ENCODE measurements around the gene IGLON5. TPM values are rescaled to one million over a fixed set of nuclear protein-coding genes. Genes with fewer than 3 reads are reported as not detected.

The IGLON5 gene
- total RNA-seq, 4 donors from 2014 or later = not detected

DNA sequence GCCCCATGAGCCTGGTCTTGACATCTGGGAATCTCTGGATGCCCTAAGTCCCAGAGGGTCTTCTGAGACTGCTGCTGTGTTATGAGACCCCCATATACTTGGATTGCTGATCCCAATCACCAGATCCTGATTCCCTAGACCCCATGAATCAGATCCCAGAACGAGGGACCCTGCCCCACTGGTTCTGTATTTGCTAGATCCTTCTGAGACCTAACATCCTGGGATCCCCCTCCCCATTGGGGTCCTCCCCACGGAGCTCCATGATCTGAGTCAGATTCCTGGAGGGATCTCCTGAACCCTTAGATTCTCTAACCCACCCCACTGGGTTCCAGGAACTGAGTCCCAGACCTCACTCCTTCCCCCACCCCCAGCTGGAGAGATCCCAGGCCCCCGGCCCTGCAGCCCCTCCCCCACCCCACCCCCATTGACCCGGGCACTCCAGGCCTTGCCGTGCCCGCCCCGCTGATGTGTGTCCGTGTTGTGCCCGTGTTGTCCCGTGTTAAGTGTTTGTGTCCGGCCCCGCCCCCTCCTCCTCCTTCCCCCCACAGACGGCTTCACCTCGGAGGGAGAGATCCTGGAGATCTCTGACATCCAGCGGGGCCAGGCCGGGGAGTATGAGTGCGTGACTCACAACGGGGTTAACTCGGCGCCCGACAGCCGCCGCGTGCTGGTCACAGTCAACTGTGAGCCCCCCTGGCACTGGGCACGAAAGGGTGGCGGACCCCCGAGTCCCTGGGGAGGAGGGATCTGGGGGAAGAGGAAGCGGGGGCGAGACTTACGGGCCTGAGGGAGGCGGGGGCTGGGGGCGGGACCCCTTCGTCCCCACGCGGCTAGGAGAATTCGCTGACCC, 15.0 kb downstream of the IGLON5 start:
- intact Hi-C loops (cut with DNase I) = no loop called here
- Histone ChIP-seq H3K27ac (no peak overlapping the region), H3K36me3 (peaks cover 0 to 16% (median 0%) of the 10 kb centered on the region in 3 donors), H3K4me1 (peaks cover 5 to 18% (median 9%) of the 10 kb centered on the region in 3 donors), H3K4me3 (no peak overlapping the region), H3K27me3 (peaks cover 5 to 91% (median 15%) of the 10 kb centered on the region in 4 donors), H3K9me3 (no peaks in the 10 kb centered on the region)
- no peak for DNase-seq
- 37 to 58% methylated on average over 2 to 5 of the region's 36 CpGs for WGBS, 2 donors
- TF ChIP-seq, protein P1, sequence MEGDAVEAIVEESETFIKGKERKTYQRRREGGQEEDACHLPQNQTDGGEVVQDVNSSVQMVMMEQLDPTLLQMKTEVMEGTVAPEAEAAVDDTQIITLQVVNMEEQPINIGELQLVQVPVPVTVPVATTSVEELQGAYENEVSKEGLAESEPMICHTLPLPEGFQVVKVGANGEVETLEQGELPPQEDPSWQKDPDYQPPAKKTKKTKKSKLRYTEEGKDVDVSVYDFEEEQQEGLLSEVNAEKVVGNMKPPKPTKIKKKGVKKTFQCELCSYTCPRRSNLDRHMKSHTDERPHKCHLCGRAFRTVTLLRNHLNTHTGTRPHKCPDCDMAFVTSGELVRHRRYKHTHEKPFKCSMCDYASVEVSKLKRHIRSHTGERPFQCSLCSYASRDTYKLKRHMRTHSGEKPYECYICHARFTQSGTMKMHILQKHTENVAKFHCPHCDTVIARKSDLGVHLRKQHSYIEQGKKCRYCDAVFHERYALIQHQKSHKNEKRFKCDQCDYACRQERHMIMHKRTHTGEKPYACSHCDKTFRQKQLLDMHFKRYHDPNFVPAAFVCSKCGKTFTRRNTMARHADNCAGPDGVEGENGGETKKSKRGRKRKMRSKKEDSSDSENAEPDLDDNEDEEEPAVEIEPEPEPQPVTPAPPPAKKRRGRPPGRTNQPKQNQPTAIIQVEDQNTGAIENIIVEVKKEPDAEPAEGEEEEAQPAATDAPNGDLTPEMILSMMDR (IDR thresholded peaks at IDR 0.05) = no peak
- TF ChIP-seq POLR2A (IDR thresholded peaks at IDR 0.05) = no peak

DNA sequence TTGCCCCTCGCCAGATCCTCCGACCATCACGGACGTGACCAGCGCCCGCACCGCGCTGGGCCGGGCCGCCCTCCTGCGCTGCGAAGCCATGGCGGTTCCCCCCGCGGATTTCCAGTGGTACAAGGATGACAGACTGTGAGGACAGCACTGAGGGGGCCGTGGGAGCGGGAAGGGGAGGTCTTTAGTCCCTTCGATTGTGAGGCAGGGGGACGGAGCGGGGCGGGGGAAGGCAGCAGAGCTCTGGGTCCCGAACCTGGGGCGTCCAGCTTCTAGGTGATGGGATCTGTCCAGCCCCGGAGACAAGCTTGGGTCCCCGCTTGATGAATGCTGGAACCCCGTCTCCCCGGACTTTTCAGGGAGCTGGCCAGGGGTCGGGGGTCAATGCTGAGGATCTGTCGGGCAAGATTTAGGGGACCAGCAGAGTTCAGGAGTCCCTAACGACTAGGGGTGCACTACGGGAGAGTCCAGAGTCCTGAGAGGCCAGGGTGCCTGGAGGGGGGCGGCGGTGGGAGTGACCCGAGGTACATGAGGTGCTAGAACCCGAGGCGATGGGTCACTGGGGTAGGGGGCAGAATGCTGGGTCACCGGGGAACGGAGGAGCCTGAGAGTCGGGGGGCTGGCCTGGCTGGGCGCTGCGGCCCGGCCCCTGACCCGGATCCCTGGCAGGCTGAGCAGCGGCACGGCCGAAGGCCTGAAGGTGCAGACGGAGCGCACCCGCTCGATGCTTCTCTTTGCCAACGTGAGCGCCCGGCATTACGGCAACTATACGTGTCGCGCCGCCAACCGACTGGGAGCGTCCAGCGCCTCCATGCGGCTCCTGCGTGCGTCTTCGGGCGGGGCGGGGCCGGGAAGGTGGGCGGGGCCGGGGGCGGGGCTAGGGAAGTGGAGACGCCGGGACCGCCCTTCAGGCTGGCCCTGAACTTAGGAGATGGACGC, 15.9 kb downstream of the IGLON5 start:
- Histone ChIP-seq H3K4me1 (peaks cover 5 to 18% (median 9%) of the 10 kb centered on the region in 3 donors), H3K27me3 (peaks cover 5 to 83% (median 15%) of the 10 kb centered on the region in 4 donors), H3K27ac (no peak overlapping the region), H3K36me3 (peaks cover 0 to 25% (median 0%) of the 10 kb centered on the region in 3 donors), H3K9me3 (no peaks in the 10 kb centered on the region), H3K4me3 (peak overlapping the region in 3 of 4 donors; percentile 15 to 49 (median 31))
- DNase-seq = no peak
- TF ChIP-seq, protein P1 (IDR thresholded peaks at IDR 0.05) = no peak
- no peak for TF ChIP-seq POLR2A (IDR thresholded peaks at IDR 0.05)
- 0 to 9% methylated on average over 10 to 14 of the region's 75 CpGs for WGBS, 2 donors
- intact Hi-C loops (cut with DNase I) = no loop called here

DNA sequence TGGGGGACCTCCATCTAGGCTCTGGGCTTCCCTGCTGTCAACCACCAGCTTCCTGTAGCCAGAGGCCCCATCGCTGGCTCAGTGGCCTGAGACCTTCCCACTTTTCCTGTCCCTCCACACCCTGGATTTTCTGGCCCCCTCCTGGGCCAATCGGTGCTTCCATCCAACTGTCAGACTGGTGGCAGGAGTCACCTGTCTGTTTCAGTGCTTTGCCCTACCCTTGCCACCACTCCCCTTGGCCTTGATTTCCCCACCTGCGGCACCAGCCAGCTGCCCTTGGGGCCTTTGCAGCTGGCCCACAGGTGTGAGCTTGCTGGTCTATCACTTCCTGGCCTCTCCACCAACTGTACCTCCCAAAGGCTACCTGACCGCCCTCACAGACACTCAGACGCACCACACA, 18.0 kb downstream of the IGLON5 start:
- H3K4me3 ChIP-seq = no peak overlapping the region
- H3K36me3 ChIP-seq = peaks cover 0 to 46% (median 0%) of the 10 kb centered on the region in 3 donors
- no peak for TF ChIP-seq POLR2A (IDR thresholded peaks at IDR 0.05)
- TF ChIP-seq, protein P1 (IDR thresholded peaks at IDR 0.05) = no peak
- peaks cover 5 to 66% (median 15%) of the 10 kb centered on the region in 4 donors for H3K27me3 ChIP-seq
- peaks cover 5 to 18% (median 9%) of the 10 kb centered on the region in 3 donors for H3K4me1 ChIP-seq
- no peak overlapping the region for H3K27ac ChIP-seq
- no peak for DNase-seq
- H3K9me3 ChIP-seq = no peaks in the 10 kb centered on the region
- intact Hi-C loops (cut with DNase I) = no loop called here
- WGBS, 2 donors = 74 to 78% methylated on average over 3 to 4 of the region's 5 CpGs

DNA sequence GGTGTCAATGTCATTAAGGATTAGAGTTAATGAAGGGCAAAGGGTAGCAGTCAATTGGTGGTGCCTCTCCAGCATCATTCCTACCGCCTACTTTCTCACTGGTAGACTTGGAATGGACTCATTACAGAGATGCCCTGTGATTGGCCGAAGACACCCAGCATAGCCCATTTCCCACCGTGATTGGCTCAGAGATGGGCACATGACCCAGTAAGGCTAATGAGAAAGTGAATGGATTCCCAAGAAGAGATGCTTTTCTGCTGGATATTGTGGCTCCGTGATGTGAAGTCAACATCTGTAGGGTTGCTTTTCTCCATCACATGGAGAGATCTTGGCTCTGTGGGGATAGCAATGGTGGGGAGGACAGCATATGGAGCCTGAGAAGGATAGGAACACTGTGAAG, 18.9 kb downstream of the IGLON5 start:
- no peak for TF ChIP-seq POLR2A (IDR thresholded peaks at IDR 0.05)
- TF ChIP-seq, protein P1 (IDR thresholded peaks at IDR 0.05) = no peak
- Histone ChIP-seq H3K4me3 (no peak overlapping the region), H3K27ac (no peak overlapping the region), H3K36me3 (peaks cover 0 to 55% (median 0%) of the 10 kb centered on the region in 3 donors), H3K4me1 (peaks cover 5 to 18% (median 9%) of the 10 kb centered on the region in 3 donors), H3K9me3 (no peaks in the 10 kb centered on the region), H3K27me3 (peaks cover 5 to 60% (median 15%) of the 10 kb centered on the region in 4 donors)
- DNase-seq = no peak
- intact Hi-C loops (cut with DNase I) = loop anchor here (10.0 kb wide), 2 partner anchors 74 to 104 kb away; no protein-coding TSS in a partner anchor
- 88 to 92% methylated on average over 4 of the region's 4 CpGs for WGBS, 2 donors
